SU-DHL-6 (cell line): ENCODE measurements around the gene SORCS2.

Experiments used
- EZH2phosphoT487 ChIP-seq: fragments of 200-600 bp; sonication (generic), shearing (Covaris generic); conservative IDR thresholded peaks from 2 replicates; pipeline ENCODE4 v1.6.1; 2018; ENCODE audit warnings: mild to moderate bottlenecking, antibody characterized with exemption, low read length, moderate library complexity, mixed read lengths
- TF ChIP-seq, protein P1 (sequence below): fragments of 200-600 bp; sonication (generic); IDR thresholded peaks from one replicate; pipeline ENCODE4 v1.5.1; 2017; ENCODE audit warnings: antibody characterized with exemption, mild to moderate bottlenecking, low read length, moderate library complexity; ENCODE audit not compliant: insufficient read depth, poor library complexity, severe bottlenecking

DNA sequence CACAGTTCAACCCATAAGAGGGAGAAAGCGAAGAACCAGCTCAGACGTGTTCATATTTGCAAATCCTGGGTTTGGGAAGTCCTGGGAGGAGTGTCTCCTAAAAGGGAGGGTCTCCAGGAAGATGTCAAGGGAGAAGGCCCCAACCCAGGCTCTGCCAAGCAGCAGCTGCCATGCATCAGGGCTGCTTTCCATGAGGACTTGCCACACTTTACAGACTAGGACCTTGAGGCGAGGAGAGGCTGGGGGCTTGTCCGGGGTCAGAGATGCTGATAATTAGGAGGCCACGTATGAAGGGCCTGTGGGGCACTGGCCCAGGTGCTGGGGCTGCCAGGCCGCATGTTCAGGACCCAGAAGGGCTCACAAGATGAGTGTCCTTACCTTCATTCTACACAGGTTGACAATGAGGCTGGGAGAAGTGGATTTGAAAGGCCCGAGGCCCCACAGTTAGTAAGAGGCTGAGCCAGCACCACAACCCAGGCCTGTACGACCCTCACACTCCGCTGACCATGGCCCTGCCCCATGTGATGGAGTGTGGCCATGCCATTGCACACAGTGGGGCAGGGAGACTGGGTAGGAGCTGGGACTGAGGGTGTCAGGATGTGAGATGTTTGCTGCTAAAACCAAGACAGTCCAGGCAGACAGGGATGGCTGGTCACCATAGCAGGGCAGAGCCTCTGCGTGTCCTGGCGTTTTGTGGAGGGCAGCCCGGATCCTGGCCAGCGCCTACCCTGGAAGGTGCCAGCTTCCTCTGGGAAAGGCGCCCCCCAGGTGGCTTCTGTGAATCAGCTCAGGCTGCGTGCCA is 147.6 kb downstream of the SORCS2 start:
- TF ChIP-seq, protein P1, sequence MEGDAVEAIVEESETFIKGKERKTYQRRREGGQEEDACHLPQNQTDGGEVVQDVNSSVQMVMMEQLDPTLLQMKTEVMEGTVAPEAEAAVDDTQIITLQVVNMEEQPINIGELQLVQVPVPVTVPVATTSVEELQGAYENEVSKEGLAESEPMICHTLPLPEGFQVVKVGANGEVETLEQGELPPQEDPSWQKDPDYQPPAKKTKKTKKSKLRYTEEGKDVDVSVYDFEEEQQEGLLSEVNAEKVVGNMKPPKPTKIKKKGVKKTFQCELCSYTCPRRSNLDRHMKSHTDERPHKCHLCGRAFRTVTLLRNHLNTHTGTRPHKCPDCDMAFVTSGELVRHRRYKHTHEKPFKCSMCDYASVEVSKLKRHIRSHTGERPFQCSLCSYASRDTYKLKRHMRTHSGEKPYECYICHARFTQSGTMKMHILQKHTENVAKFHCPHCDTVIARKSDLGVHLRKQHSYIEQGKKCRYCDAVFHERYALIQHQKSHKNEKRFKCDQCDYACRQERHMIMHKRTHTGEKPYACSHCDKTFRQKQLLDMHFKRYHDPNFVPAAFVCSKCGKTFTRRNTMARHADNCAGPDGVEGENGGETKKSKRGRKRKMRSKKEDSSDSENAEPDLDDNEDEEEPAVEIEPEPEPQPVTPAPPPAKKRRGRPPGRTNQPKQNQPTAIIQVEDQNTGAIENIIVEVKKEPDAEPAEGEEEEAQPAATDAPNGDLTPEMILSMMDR: no peak
- no peak for TF ChIP-seq EZH2phosphoT487
